ENCODE results near the gene GPC6.

The GPC6 gene

DNA sequence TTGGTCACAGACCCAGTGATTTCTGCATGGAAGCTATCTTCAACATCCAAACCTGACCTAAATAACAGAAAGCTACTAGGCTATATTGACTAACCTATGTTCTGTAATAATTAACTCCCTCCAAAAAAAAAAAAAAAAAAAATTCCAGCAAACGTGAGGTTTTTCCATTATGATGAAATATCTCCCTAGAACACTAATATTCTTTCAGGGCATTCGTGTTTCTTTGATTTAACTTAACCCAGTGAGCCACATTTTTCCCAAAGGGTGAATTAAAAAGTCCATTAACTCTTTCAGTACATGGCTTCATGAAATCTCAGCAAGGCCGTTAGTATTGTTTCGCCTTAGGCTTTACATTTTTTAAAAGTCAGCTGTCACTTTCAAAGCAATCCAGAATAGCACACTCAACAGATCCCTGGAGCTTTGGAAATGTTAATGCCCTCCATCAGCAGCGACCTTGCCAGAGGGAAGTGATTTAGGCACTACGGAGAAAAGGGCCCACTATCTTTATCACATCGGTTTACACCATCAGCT, 1077.1 kb downstream of the GPC6 start:
- no peak for DNase-seq (ENCODE audit: low spot score)

DNA sequence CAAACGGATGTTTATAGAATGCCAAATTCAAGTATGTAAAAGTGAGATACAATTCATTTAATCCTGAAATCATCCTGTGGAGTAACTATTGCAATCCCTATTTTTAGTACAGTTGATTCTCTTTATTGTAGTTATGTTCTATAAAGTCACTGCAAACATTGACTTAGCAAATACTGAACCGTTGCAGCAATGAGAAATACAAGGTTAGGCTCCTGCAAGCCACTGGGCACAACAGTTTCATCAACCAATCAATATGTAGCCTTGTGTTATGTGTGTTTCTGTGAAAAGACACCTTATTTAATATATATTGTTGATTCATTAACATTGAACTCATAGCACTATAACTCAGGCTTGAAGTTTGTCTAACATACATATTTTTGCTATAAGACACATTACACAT, 1078.4 kb downstream of the GPC6 start:
- no peak for DNase-seq (ENCODE audit: low spot score)

DNA sequence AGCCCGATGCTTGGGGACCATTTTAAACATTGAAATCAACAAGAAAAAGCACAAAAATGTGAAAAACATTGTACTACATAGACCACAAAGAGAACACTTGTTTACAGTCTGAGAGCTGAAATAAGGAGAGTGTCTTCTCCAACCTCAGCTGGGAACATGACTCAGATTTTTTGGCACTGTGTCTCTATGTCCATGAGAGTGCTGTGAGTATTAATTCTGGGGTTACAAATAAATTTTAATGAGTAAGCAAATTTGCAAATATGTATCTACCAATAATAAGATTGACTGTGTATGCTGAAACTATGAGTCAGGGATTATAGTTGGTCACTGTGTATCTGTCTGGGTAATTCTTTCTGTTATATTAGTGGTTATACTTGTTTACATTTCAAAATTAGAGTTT, 1078.9 kb downstream of the GPC6 start:
- no peak for DNase-seq (ENCODE audit: low spot score)

DNA sequence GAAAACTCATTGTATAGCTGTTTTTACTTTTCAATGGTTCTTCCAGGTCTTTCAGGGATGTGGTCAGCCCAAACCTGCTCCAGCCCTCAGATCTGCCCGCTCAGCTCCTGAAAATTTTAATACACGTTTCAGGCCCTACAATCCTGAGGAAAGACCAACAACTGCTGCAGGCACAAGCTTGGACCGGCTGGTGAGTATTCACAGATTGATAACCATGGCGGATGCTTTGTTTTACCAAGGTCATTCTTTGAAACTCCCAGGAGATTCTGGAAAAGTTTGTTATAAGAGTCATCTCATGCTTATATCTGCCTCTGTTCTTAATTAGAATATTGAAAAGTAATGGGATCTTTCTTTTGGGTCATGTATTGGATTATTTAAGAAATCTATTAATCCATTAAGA, 1079.3 kb downstream of the GPC6 start:
- DNase-seq (ENCODE audit: low spot score): no peak

GRCh38 chr13:94308832-94309231, 1082.2 kb downstream of the GPC6 start:
- no peak for DNase-seq (ENCODE audit: low spot score)

DNA sequence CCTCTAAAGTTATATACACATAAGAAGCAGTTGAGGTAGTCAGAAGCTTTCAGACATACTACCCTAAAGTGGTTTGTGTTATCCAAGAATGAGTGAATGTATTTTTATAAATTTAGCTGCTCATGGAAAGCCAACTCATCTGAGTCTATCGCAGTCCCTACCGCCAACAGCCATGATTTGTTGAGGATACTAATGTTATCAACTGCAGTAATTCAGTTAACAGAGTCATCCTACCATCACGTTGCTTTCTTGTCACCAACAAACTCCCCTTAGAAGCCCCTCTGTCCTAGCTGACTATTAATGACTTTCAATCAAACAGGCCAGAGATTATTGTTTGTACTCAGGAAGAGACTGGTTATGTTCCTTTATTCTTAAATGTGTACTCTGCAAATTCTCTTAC, 1083.0 kb downstream of the GPC6 start:
- DNase-seq (ENCODE audit: low spot score): no peak

- DNase-seq (ENCODE audit: low spot score): no peak
These were observed 1083.6 kb downstream of the GPC6 start for GRCh38 chr13:94309997-94310855.

GRCh38 chr13:94311893-94312292, 1085.3 kb downstream of the GPC6 start:
- no peak for DNase-seq (ENCODE audit: low spot score)

- DNase-seq (ENCODE audit: low spot score): peak; percentile 14
These were observed 1086.1 kb downstream of the GPC6 start for GRCh38 chr13:94312511-94313216.

DNA sequence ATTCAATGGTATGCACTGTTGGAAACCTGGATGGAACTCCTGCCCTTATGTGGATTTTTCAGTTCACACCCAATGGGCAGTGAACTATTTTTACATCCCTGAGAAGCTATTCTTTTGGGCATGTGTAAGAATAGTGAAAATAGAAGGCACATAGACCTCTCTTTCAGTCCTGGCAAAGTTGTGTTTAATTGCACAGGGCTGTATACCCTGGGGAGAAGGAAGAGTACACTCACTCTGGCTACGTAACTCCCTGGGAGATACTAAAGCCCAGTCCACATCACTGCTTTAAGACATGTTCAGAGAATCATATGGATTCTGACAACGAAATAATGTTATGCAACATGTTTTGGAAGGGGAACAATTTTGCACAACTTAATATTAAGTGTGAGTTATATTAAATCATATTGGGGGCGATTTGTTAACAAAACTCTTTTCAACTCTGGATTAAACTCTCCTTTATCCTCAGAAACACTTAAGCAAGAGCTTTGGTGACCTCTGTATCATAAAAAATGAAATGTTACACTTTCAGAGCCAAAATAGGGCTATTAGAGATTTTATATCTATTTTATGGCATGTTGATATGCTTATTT, 1086.8 kb downstream of the GPC6 start:
- DNase-seq (ENCODE audit: low spot score): no peak

DNA sequence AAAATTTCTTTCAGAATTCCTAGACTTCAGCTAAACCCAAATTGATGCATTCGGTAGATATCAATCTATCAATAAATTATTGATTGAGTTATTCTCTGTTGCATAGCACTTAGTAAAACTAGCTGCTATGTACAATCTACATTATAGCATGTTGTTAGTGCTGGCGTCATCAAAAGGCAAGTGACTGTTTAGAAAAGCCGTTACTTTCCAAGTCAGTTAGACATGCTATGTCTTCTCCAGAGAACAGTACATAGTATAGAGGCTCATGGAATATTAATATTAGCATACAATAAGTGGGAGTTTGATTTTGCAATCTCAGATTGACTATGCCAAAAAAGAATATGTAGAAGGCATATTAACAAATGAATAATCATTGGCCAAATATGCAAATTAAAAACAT, 1087.3 kb downstream of the GPC6 start:
- no peak for DNase-seq (ENCODE audit: low spot score)

DNA sequence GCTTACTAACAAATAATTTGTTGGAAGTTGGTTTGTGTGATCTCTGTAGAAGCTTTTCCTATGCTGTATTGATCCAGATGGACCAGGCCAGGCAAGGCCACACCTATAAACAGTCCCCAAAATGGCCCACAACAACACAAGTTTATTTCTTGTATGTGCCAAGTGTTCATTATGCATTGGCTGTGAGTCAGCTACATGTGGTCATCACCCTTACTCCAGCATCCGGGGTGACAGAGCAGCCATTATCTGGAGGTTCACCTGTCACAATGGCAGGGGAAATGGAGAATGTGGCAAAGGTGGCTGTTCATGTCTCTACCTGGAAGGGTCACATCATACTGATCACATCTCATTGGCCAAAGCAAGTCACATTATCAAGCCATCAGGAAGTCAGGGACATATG, 1088.6 kb downstream of the GPC6 start:
- no peak for DNase-seq (ENCODE audit: low spot score)

GRCh38 chr13:94317063-94317491, 1090.5 kb downstream of the GPC6 start:
- DNase-seq (ENCODE audit: low spot score): no peak

DNA sequence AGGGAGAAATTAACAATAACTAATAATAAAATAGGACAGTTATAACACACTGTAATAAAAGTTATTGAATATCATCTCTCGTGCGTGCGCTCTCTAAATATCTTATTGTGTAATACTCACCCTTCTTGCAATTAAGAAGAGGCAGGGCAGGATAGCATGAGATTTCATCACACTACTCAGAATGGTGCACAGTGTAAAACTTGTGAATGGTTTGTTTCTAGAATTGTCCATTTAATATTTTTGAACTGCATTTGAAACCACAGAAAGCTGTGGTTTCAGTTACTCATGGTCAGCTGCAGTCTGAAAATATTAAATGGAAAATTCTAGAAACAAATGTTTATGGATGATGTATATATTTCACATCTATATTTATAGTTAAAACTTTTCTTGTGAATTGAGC, 1091.8 kb downstream of the GPC6 start:
- DNase-seq (ENCODE audit: low spot score): no peak

DNA sequence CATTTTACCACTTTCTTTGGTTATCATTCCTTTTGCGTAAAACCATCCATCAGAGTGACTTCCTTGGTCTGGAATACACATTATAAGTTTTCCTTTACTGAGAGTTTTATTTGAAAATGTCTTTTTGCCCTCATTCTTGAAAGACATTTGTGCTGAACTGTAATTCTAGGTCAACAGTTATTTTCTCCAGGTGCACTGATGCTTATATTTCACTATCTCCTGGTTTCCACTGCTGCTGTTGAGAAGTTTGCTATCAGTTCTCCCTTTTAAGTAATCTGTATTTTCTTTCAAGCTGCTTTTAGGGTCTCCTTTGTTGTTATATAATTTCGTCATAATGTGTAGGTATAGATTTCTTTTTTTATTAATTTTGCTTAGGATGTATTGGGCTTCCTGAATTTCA, 1092.9 kb downstream of the GPC6 start:
- DNase-seq (ENCODE audit: low spot score): no peak

GRCh38 chr13:94322925-94323763, 1096.5 kb downstream of the GPC6 start:
- no peak for DNase-seq (ENCODE audit: low spot score)

DNA sequence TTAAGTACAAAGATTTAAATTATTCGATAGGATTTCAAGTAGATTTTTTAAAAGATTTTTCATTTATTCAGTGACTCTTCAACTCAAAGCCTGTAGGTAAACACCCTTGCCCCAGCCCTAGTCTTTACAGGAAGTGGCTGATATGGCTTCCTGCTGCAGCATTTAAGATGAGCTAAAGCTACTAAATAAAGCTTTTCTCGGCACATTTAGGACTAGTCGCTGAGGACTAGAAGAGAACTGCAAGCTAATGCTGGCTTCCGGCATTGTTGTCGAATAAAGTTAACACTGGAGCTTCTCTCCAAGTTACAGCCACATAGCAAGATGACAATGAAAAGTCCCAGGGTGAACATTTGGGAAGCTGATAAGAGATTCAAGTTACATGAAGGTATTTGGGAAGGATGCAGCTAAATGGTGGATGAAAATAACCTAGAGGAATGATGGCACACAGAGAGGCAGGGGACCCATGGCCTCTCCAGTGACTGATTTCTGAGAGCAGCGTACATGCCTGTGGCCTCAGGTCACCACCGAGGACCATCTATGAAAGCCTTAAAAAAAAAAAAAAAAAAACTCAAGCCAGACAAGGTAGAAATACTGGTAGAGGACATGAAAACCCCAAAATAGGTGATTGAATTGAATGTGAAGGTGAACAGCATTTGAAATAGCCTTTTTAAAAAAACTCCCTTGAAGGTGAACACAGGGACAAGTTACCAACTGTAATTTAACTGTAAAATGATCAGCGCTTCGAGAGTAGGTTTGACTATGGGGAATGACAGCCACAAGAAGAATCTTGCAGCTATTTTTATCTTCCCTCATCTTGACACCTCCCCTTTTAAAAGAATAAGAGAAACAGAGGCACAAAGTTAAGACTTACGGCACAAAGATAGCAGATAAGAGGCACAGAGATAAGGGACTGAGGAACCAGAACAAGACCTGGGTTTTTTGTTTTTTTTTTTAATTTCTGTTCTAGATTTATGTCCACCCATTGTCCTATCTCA, 1097.5 kb downstream of the GPC6 start:
- peak; percentile 60 for DNase-seq (ENCODE audit: low spot score)

- no peak for DNase-seq (ENCODE audit: low spot score)
These were observed 1098.3 kb downstream of the GPC6 start for GRCh38 chr13:94324767-94325540.

GRCh38 chr13:94325650-94326049, 1099.0 kb downstream of the GPC6 start:
- no peak for DNase-seq (ENCODE audit: low spot score)

GRCh38 chr13:94327318-94327717, 1100.7 kb downstream of the GPC6 start:
- DNase-seq (ENCODE audit: low spot score): peak; percentile 13

Data from CD4-positive, alpha-beta T cell treated with Interleukin-15 for 4 hours (primary cell).